CD4-positive, alpha-beta T cell treated with Interleukin-15 for 1 hour (primary cell): Measurements from ENCODE around the gene PPP4C.

Source experiments
- DNase-seq: peaks from one replicate; pipeline ENCODE4 v3.0.0-alpha.2; 2020

The PPP4C gene

GRCh38 chr16:30060346-30060745 is 15.4 kb upstream of the PPP4C start:
- DNase-seq, result no peak

- no peak for DNase-seq
Observed at GRCh38 chr16:30060836-30061554, 14.8 kb upstream of the PPP4C start.

GRCh38 chr16:30063278-30063892 is 12.4 kb upstream of the PPP4C start:
- no peak for DNase-seq

- DNase-seq, result peak; percentile 78
Observed at GRCh38 chr16:30063893-30064728, 11.7 kb upstream of the PPP4C start.

GRCh38 chr16:30064729-30065101 is 11.1 kb upstream of the PPP4C start:
- DNase-seq, result no peak

- DNase-seq, result peak; percentile 96
Observed at GRCh38 chr16:30065102-30065942, 10.5 kb upstream of the PPP4C start, which contains the start of gene ALDOA. Gene ALDOA (plus strand): TSS chr16:30065760. CDS start chr16:30066898, 1,138 bp downstream.

GRCh38 chr16:30065943-30066760 is 9.6 kb upstream of the PPP4C start:
- DNase-seq, result peak; percentile 37

- DNase-seq, result no peak
Observed at GRCh38 chr16:30066761-30067583, 8.8 kb upstream of the PPP4C start.

GRCh38 chr16:30067584-30067916 is 8.2 kb upstream of the PPP4C start:
- DNase-seq, result no peak

GRCh38 chr16:30068333-30068732 is 7.5 kb upstream of the PPP4C start:
- no peak for DNase-seq

GRCh38 chr16:30068750-30069610 is 6.8 kb upstream of the PPP4C start:
- peak; percentile 55 for DNase-seq

GRCh38 chr16:30069611-30070462 is 6.0 kb upstream of the PPP4C start:
- no peak for DNase-seq

- DNase-seq, result no peak
Observed at GRCh38 chr16:30070490-30070889, 5.3 kb upstream of the PPP4C start.

- no peak for DNase-seq
Observed at GRCh38 chr16:30076276-30076791, 540 bp downstream of the PPP4C start.

- DNase-seq, result no peak
Observed at GRCh38 chr16:30077656-30078055, 1.9 kb downstream of the PPP4C start.

- no peak for DNase-seq
Observed at GRCh38 chr16:30078744-30079143, 3.0 kb downstream of the PPP4C start.

- no peak for DNase-seq
Observed at GRCh38 chr16:30079480-30079879, 3.7 kb downstream of the PPP4C start.

GRCh38 chr16:30082545-30083090 is 6.8 kb downstream of the PPP4C start:
- no peak for DNase-seq
